ENCODE measurements around the gene CHSY1.

The CHSY1 gene

GRCh38 chr15:101192081-101192480 lies 59.8 kb downstream of the CHSY1 start:
- TF ChIP-seq CTCF (IDR thresholded peaks at IDR 0.05; ENCODE audit: low read depth, low read length, missing control alignments) = no peak
- H3K4me3 ChIP-seq (ENCODE audit: low read depth, low read length) = no peak overlapping the region
- no peak for DNase-seq (ENCODE audit: low read depth)
- in situ Hi-C loops (cut with HindIII; ENCODE audit: low sequenced_read_pairs) = loop anchor here (5.0 kb wide), 2 partner anchors 60 to 80 kb away; partner anchors contain the start of gene CHSY1

- in situ Hi-C loops (cut with HindIII; ENCODE audit: low sequenced_read_pairs) = loop anchor here (5.0 kb wide), 2 partner anchors 61 to 79 kb away; partner anchors contain the start of gene CHSY1
- no peak for TF ChIP-seq CTCF (IDR thresholded peaks at IDR 0.05; ENCODE audit: low read depth, low read length, missing control alignments)
- DNase-seq (ENCODE audit: low read depth) = no peak
- no peak overlapping the region for H3K4me3 ChIP-seq (ENCODE audit: low read depth, low read length)
Observed at GRCh38 chr15:101191242-101191641, 60.6 kb downstream of the CHSY1 start.

GRCh38 chr15:101190092-101190595 lies 61.7 kb downstream of the CHSY1 start:
- DNase-seq (ENCODE audit: low read depth) = no peak
- in situ Hi-C loops (cut with HindIII; ENCODE audit: low sequenced_read_pairs) = loop anchor here (5.0 kb wide), 2 partner anchors 62 to 78 kb away; partner anchors contain the start of gene CHSY1
- no peak for TF ChIP-seq CTCF (IDR thresholded peaks at IDR 0.05; ENCODE audit: low read depth, low read length, missing control alignments)
- no peak overlapping the region for H3K4me3 ChIP-seq (ENCODE audit: low read depth, low read length)

- no peak for DNase-seq (ENCODE audit: low read depth)
- in situ Hi-C loops (cut with HindIII; ENCODE audit: low sequenced_read_pairs) = loop anchor here (5.0 kb wide), 2 partner anchors 63 to 77 kb away; partner anchors contain the start of gene CHSY1
- H3K4me3 ChIP-seq (ENCODE audit: low read depth, low read length) = no peak overlapping the region
- no peak for TF ChIP-seq CTCF (IDR thresholded peaks at IDR 0.05; ENCODE audit: low read depth, low read length, missing control alignments)
Observed at GRCh38 chr15:101189409-101190091, 62.3 kb downstream of the CHSY1 start.

- DNase-seq (ENCODE audit: low read depth) = no peak
- TF ChIP-seq CTCF (IDR thresholded peaks at IDR 0.05; ENCODE audit: low read depth, low read length, missing control alignments) = no peak
- no peak overlapping the region for H3K4me3 ChIP-seq (ENCODE audit: low read depth, low read length)
- in situ Hi-C loops (cut with HindIII; ENCODE audit: low sequenced_read_pairs) = no loop called here
Observed at GRCh38 chr15:101188637-101189408, 63.0 kb downstream of the CHSY1 start.

GRCh38 chr15:101187820-101188636 lies 63.8 kb downstream of the CHSY1 start:
- in situ Hi-C loops (cut with HindIII; ENCODE audit: low sequenced_read_pairs) = no loop called here
- TF ChIP-seq CTCF (IDR thresholded peaks at IDR 0.05; ENCODE audit: low read depth, low read length, missing control alignments) = no peak
- no peak overlapping the region for H3K4me3 ChIP-seq (ENCODE audit: low read depth, low read length)
- DNase-seq (ENCODE audit: low read depth) = peak; percentile 88

Measured in astrocyte of the cerebellum (primary cell).